Left cardiac atrium (tissue), 4 donors: Measurements from ENCODE around the gene ACVR1. TPM values are rescaled to one million over a fixed set of nuclear protein-coding genes. Genes with fewer than 3 reads are reported as not detected.
"Not testable (repeated sequence)": the region's sequence is repeated elsewhere in the genome, so short reads cannot be mapped to it uniquely, and the experiment has no call there.

Experiments
- ATAC-seq, 2 donors: fragments of 200-7000 bp; cut with Tn5 transposase; one replicate each; pipeline ENCODE4 v1.9.1; 2020; ENCODE audit warnings: mild to moderate bottlenecking in 2 of 2, moderate library complexity in 2 of 2
- DNase-seq: peaks from one replicate; pipeline ENCODE4 v3.0.0-alpha.2; 2020
- intact Hi-C, 2 donors: fragments of 100-400 bp; cut with DNase I; formaldehyde crosslinking; loops; one replicate each; pipeline versions ENCODE4 v1.14.1 to v1.15.1; 2022 to 2023
- total RNA-seq, 2 donors: library from RNA; stranded (reverse); fragmentation: NEBNext Ultra II Directional; extraction: Animal tissue kit (Norgen Biotek cat#: 25700); gene quantifications; one replicate each; pipeline ENCODE4 v1.2.1, GENCODE V29; 2021
- donor health status: DM: no; HTN: yes; CAD: no.
- donor health status: DM: no; HTN: yes; CAD: no; lungs with severe emphysema.
- donor health status: DM: yes; HTN: yes; CAD: no.
- donor health status: Dilated cardiomyopathy.

The ACVR1 gene
- total RNA-seq, 2 donors from 2014 or later, result 34.2 to 36.8 TPM

DNA sequence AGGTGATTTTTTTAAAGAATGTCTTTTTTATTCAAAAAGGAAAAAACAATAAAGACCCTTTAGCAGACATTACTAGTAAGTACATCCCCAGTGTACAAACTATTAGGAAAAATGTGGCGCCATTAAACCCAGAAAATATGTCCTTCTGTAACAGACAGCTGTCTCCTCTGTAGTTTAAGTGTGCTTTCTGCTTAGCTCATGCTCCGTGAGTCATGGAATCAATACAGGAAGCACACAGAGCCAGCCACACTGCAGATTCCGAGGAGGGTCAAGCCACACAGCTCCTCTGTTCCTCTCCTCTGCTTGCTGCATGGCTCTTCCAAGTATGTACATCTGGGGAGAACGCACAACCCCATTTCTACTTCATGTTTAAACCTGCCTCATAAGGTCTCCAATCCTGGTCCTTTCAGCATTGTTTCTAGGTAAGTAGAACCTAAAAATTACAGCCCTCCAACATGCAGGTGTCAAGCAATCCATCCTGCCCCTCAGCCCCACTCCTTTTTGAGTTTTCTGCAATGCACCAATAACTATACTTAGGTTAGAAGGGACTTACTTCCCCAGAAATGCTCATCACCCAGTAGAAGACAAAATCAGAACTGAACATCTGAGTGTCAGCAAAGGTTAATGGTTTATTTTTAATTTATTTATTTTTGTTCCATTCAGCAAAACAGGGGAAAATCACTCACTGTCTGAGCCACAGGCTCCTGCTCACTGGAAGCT, 37.5 kb downstream of the ACVR1 start:
- intact Hi-C loops, result loop anchor here in 1 of 2 donors (2.0 to 10.0 kb wide), 2 partner anchors 38 to 54 kb away; partner anchors contain the start of gene ACVR1
- DNase-seq (peak; percentile 52), ATAC-seq (peak; percentile 67 to 90)

DNA sequence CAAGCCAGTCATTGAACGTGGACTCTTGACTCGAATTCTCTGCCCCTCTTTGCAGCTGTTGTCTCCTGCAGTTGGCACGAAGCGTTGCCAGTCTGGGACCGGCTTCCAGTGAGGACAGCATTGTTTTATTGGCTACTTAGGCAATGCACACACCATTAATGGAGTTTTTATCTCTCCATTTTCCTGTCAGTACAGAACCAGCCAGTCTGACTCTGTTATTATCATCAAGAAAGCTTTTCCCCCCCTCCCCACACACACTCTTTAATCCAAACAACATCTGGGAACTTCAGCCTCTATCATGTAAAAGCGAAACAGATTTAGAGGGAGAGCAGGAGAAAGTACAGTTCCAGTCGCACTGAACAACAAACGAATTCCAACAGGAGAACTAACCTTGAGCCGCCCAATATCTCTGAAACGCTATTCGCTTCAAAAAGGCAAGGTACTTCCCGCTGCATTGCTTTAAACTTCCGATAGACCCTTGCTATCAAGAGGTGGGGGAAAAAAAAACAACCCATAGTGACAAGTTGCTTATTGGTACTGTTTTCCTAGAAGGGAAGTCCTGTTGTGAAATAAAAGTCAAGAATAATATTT, 38.2 kb downstream of the ACVR1 start:
- intact Hi-C loops, result loop anchor here in 1 of 2 donors (2.0 to 10.0 kb wide), 2 partner anchors 39 to 53 kb away; partner anchors contain the start of gene ACVR1
- ATAC-seq, result peak; percentile 41 to 56
- peak; percentile 49 for DNase-seq

DNA sequence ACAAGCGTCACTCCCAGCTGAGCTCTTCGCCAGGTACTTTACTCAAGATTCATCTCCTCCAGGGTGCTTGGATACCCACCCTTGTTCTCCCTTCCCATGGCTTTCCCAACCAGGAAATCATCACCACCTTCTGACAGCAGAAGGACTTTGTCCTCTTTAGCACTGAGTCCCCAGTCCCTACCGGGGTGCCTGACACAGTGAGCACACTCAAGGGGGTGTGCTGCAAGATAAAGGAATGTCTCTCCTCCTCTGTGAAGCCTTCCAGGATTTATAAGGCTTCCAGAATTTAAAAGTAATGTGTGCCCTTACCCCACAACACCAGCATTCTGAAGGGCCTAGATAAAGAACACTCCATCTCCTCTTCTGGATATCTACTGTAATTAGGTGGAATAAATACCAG, 39.6 kb downstream of the ACVR1 start:
- intact Hi-C loops, result loop anchor here in 1 of 2 donors (10.0 kb wide), 1 partner anchor 52 kb away; no protein-coding TSS in a partner anchor
- no peak for ATAC-seq
- DNase-seq, result no peak

DNA sequence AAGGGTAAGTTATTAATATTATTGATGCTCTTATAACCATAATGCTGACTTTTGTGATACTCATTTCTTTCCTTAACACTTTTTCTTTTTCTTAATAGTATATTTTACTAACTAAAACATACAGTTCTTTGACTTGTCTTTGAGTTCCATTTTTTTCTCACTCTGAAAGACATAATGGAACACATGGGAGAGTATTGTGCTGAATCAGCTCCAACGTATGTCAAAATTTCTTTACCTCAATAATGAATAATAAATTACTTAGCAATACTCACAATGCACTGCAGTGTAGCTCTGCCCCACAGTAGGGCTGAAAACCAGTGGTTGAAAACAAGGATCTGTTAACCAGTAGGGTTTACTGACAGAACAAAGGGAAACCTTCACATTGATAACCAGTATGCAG, 40.7 kb downstream of the ACVR1 start:
- intact Hi-C loops, result loop anchor here in 1 of 2 donors (10.0 kb wide), 1 partner anchor 51 kb away; no protein-coding TSS in a partner anchor
- ATAC-seq (no peak), DNase-seq (no peak)

DNA sequence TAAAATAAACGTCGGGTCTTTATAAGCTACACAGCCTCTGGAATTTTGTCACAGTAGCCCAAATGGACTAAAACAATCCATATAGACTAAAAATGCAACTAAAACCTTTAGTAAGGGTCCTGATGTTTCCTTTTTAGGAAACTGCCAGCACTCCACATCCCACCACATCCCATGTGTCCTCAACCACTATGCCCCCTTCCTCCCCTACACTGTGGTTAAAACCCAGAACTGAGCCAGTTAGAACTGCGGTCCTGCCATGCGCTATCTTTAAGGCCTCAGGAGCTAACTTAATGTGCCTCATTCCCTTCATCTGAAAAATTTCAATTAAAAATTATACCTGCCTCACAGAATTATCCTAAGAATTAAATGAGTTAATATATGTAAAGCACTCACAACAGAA, 41.1 kb downstream of the ACVR1 start:
- intact Hi-C loops, result loop anchor here in 1 of 2 donors (10.0 kb wide), 1 partner anchor 50 kb away; no protein-coding TSS in a partner anchor
- DNase-seq (no peak), ATAC-seq (no peak)

DNA sequence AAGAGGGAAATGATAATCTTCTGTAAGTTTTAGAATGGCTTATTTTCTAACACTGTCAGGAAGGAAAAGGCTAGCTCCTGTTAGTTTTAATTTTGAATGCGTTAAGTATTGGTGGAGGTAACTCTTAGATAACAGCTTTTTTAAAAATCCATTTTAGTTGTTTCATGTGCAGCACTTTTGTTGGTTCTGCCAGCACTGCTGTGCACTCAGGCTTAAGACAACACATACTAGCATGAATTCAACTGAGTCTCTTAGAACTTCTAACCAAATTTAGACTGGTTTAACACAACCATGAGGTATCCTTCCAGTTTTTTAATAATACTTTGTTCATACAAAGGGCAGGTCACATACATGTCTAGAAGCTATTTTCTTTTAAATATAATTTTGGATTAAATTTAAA, 42.4 kb downstream of the ACVR1 start:
- intact Hi-C loops, result loop anchor here in 1 of 2 donors (10.0 kb wide), 1 partner anchor 49 kb away; no protein-coding TSS in a partner anchor
- DNase-seq, result no peak
- no peak for ATAC-seq

DNA sequence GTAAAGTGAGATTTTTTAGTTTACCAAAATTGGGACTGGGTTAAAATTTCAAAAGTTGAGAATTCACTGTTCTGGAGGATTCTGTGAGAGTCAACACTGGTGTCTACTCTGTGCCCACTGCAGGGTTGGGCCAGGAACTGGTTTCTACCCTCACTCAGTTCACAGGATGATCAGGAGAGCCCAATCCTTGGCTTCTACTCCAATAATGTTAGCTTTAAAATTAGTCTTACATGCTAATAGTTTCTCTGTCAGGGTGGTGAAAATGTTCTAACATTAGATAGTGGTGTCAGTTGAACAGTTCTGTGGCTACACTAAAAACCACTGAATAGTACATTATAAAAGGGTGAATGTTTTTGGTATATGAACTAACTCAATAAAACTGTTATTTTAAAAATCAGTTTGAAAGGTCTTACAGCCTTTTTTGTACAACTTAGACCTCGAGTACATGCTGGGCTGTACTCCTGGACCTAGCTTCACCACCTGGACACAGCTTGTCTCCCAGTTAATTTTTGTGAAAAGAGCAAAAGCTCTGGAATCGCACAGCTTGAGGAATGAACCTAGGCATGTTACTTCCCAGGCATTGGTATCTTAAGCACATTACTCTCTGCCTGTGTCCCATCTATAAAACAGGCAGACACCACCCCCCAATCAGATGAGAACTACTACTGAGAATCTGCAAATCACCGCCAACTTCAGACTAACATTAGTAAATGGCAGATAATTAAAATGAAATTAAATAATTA, 44.4 kb downstream of the ACVR1 start:
- intact Hi-C loops, result loop anchor here in 1 of 2 donors (10.0 kb wide), 1 partner anchor 47 kb away; no protein-coding TSS in a partner anchor
- ATAC-seq, result peak; percentile 25 to 49
- DNase-seq, result no peak

DNA sequence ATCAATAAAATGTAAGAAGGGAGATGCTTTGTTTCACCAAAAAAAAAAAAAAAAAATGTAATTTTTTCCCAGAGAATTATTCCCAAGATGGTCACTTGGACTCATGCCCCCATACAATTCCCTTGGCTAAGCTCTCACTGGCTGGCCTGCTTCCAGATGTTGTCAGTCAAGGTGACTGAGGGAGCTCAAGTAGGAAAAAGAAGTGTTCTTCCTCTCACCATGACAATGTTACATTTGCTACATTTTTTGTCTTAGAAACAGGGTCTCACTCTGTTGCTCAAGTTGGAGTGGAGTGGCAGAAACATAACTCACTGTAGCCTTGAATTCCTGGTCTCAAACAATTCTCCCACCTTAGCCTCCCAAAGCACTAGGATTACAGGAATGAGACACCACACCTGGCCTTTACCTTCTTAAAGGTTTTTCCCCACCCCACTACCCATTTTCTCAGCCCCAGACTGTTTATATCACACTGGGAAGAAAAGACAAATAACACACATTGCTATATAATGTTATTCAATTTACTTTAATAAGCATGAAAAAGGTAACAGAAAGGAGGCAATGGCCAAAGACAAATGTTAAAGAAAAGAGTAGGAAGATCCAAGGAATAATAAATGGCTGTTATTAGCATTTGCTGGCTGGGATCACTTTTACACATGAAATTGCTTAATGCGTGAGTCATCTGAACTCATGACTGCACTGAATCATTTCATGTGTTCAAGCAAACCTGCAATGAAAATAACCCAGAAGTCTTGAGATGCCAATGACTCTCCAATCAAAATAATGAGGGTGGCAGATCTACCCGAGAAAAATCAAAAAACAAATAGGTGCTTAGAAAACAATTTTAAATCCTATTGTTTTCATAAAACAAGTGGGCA, 45.2 kb downstream of the ACVR1 start:
- DNase-seq (no peak), ATAC-seq (peak; percentile 63 to 91)
- intact Hi-C loops, result loop anchor here in 1 of 2 donors (10.0 kb wide), 1 partner anchor 46 kb away; no protein-coding TSS in a partner anchor

DNA sequence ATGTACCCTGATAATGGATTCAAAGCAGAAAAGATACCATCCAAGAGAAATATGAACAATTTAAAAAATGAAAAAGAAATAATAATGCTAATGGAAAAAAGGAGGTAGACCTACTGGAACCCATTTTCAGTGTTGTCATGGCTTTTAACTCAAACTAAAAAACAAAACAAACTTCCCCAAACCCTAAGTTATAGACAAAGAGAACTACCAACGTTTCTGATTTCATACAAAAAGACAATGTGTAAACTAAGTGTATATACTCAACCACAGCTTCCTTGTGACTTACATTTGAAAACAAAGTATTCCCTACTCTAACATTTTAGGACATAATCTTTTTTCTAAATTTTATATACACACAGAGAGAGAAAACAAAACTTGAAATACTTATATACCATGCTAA, 45.9 kb downstream of the ACVR1 start:
- ATAC-seq, result no peak
- intact Hi-C loops, result loop anchor here in 1 of 2 donors (10.0 kb wide), 1 partner anchor 45 kb away; no protein-coding TSS in a partner anchor
- no peak for DNase-seq

DNA sequence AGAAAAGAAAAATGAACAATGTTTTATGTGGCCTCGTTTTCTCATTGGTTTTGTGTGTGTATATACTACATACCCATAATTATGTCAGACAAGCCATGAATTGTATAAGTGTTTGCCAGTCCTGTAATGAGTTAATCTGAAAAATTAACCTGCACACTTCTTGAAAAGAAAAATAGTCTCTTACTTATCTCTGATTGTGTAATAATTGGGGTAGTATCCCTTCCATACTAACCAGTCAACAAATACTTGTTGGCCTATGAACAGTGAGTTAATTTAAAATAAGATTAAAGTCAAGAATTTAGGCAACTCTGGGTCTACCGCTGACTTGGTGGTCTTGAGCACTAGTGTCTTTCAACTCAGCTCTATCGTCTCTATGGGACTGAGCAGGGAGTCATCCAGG, 48.8 kb downstream of the ACVR1 start:
- no peak for ATAC-seq
- intact Hi-C loops, result no loop called here

DNA sequence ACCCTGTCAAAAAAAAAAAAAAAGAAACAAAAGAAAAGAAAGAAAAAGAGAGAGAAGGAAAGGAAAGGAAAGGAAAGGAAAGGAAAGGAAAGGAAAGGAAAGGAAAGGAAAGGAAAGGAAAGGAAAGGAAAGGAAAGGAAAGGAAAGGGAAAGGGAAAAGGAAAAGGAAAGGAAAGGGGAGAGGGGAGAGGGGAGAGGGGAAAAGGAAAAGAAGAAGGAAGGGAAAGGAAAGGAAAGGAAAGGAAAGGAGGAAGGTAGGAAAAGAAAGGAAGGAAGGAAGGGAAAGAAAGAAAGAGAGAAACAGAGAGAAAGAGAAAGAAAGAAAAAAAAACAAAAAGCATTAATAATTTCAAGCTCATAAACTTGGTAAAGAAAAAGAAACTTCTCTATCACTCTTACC, 49.5 kb downstream of the ACVR1 start:
- intact Hi-C loops, DNase-seq, ATAC-seq: not testable (repeated sequence)

More for the DNA sequence above, 48.8 kb downstream of the ACVR1 start:
- DNase-seq, result no peak

DNA sequence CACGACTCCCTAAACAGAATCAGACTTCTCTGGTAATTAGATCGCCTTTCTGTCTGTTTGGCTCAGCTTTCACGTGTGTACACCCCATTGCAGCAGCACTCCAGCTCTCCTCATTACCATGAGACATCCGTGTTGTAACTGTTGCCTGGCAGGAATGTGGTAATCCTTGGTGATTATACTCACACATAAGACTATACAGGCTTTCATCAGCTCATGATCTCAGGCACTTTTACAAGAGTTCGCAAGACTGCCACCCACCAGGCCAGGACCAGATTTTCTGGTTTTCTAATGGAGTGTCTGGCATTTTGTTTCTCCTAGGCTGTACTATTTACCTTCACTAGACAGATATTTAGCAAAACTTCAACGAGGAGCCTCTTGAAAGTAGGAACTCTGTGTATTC, 50.2 kb downstream of the ACVR1 start:
- peak; percentile 35 to 70 for ATAC-seq

DNA sequence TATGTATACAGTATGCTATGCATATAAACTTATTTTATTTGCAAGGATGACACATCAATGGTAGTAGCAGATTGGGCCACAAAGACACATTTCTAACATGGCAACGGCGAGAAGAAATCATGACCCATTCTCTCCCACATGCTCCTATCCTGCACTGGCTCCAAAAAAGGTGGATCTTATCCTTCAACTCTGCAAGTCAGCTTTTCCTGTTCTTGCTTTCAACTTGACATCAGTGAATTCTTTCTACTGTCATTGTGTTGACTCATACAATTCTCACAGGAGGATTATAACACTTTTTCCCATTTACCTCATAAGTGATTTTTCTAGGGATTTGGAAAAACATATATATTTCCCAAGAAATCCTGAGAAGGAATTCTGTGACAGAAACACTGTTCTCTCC, 53.1 kb downstream of the ACVR1 start:
- ATAC-seq, result peak in 1 of 2 donors; percentile 29
- intact Hi-C loops, result no loop called here
- DNase-seq, result no peak

More for the DNA sequence above, 50.2 kb downstream of the ACVR1 start:
- intact Hi-C loops, result no loop called here
- DNase-seq, result no peak

DNA sequence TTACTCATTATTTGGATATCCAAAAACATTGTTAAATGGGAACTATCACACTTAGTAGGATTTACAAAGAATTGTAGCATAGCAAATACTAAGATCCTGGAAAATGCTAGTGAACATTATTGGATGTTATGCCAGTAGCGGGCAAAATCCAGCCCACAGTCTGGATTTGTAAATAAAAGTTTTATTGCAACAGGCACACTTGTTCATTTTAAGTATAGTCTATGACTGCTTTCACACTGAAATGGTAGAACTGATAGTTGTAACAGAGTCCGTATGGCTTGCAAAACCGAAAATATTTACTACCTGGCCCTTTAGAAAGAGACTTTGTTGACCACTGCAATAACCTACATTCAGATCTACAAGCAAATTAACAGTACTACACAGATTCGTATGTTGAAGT, 53.6 kb downstream of the ACVR1 start:
- DNase-seq (no peak), ATAC-seq (no peak)
- intact Hi-C loops, result no loop called here

DNA sequence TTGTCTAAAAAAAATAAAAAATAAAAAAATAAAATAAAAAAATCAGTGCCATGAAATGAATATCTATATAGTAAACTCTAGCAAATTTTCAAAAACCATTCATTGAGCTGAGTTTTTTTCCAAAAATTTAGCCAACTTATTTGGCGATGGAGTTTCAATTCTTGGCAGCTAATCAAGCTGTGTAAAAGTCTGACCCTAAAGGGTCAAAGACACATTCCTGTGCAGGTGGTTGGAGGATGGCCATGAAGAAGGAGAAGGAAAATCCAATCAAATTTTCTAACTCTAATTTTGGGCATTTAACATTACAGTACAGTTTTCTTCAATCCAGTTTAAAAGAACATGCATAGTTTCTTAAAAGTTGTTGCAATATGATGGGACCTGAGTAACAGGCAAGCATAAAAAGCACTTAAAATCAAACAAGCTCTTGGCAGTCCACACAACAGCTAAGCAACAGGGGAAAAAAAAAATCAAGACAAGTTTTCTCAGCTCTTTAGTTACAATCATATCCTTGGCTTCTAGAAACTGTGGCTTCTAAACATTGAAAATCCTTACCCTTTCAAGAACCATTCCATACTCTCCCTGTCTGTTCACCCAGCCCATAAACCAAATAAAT, 54.5 kb downstream of the ACVR1 start:
- ATAC-seq (no peak), DNase-seq (no peak)
- intact Hi-C loops, result no loop called here

DNA sequence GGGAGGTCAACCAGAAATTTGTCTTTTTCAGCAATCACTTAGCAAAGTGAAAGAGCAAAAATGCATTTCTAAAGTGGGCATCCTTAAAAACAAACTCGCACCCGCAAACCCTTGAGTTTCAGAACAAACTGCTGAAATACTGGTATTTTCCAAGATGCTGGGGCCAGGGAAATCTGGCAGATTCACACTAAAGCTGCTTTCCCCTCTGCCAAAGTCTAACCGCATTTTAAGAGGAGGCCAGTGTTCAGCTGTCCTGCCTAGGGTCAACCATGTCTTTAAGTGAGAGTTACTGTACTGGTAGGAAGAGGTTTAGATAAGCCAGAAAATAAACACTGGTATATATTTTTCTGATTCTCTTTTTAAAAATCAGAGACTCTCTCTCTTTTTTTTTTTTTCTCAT, 55.9 kb downstream of the ACVR1 start:
- peak; percentile 60 to 66 for ATAC-seq
- no peak for DNase-seq
- intact Hi-C loops, result no loop called here

DNA sequence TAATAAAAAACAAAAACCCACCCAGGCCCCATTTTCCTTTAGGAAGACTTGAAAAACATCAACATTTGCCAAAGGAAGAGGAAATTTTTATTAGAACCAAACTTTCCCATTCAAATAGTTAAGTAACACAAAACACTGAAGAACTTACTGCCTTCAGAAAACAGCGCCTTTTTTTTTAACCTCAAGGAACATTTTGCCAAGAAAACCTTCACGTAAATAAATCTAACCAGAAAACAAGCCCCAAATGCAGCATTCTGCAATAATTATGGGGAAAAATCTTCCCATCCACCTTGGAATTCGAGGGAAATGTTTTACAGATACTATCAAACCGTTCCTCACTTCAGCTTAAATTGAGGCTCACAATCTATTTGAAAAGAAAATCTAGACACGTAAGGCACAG, 56.4 kb downstream of the ACVR1 start:
- ATAC-seq, result no peak
- intact Hi-C loops, result no loop called here
- no peak for DNase-seq

DNA sequence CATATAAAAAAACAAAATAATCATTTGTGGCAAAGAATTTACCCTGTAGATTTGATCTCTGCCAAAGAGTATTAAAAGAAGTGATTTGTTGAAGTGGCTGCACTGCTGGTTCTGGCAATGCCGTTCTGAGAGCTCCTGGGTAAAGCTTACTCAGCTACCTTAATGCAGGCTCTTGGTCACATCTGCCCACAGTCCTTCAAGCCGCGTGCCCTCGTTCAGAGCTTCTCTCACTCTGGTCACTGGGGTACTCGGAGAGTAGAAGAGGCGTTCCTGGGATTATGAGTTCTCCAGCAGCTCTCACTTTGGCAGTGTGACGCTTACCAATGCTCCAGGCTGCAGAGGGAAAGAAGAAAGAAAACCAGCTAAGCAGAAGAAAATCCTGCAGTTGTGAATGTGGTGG, 57.9 kb downstream of the ACVR1 start:
- intact Hi-C loops, result no loop called here
- ATAC-seq (no peak), DNase-seq (no peak)
